NK-92 treated with Interleukin-12 subunit alpha and Interleukin-12 subunit beta, amount 100 ng/mL, for 24 hours (cell line): ENCODE results near the gene SV2C.

Experiments
- DNase-seq: peaks from one replicate; lab custom pipeline; 2025; lab: John Stamatoyannopoulos, UW

The SV2C gene

GRCh38 chr5:76251656-76252055, 168.5 kb downstream of the SV2C start:
- DNase-seq: no peak

- no peak for DNase-seq
Measured at GRCh38 chr5:76252437-76252836, 169.3 kb downstream of the SV2C start.

DNA sequence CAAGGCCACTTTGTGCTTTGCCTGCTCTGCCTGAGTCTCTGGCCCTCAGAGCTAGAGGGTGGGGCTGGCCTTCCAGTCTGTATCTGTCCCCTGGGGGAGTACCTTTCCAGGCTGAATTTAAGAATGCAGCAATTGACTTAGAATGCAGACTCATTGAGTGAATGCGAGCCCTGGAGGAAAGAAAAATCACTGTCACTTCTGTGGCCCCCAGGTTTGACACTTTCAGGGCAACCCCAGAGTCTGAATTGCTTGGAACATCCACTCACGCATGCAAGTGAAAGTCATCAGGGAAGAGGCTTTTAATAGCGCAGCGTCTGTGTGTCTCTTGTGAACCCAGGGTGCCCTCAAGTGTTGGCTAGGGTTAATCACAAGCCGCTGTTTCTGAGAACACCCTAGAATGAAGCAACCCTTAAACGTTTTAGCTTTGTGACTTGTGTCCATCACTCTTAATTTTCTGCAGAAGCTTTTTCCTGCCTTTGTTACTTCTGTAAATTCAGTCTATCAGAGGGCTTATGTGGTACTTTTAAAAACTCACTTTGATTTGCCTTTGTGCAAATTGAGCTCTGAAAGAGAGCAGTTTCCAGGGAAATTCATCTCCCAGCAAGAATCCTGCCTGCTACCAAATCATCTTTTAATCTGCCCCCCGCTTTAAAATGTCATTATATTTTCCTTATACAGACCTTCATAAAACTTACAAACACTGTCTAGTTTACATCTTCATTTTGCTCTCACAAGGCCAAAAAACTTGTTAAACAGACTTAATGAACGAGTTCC, 173.1 kb downstream of the SV2C start:
- peak; percentile 47 for DNase-seq

DNA sequence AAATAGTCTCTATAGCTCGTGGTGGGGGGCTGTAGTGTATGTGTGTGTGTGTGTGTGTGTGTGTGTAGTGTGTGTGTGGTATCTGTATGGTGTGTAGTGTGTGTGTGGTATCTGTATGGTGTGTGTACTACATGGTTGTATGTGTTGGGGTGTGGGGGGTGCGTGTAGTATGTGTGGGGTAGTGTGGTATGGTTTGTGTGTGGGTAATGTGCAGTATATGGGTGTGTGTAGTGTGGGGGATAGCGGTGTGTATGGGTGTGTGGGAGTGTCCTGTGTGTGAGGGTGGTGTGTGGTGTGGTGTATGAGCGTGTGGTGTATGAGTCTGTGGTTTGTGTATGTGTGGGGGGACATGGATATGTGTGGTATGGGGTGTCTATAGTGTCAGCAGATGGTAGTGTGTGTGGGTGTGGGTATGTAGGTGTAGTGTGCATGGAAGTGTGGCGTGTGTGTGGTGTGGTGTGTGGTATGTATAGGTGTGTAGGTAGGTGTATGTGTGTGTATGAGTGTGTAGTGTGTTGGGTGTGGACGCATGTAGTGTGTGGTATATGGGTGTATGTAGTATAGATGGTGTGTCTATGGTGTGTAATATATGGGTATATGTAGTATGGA, 174.1 kb downstream of the SV2C start:
- DNase-seq: no peak

- DNase-seq: no peak
Measured at GRCh38 chr5:76257897-76258296, 174.7 kb downstream of the SV2C start.

DNA sequence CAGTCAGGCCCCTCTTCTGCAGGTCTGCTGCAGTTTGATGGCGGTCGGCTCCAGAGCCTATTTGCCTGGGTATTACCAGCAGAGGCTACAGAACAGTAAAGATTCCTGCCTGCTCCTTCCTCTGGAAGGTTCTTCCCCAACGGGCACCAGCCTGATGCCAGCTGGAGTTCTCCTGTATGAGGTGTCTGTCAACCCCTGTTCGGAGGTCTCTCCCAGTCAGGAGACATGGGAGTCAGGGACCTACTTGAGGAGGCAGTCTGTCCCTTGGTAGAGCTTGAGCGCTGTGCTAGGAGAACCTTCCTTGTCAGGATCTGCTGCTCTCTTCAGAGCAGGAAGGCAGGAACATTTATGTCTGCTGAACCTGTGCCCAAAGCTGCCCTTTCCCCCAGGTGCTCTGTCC, 181.5 kb downstream of the SV2C start:
- DNase-seq: no peak

DNA sequence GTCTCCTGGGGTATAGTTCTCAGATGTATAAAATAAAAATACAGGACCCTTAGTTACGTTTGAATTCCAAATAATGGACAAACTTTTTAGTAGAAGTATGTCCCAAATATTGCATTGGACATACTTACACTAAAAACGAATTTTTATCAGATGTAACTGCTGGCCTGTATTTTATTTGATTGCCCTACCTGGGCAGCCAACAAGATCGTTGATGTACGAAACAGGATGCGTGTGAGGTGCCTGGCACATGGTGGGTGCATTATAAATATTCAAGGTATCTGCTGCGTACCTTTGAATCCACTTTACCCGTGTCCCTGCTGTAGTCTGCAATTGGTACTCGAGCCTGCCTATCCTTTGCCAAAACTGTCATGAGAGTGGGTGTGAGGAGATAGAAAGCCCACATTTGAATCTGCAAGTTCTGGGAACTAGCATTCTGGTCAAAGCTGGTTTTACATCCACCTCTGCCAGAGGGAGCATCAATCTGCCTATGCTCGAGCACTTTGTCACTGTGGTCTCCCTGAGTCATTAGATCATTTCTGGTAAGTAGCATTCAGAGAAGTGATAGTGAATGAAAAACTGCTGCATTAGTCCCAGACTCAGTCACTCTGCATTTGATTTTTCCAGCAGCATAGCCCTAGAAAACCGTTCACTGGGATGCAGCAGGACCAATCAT, 186.2 kb downstream of the SV2C start:
- peak; percentile 25 for DNase-seq

GRCh38 chr5:76269932-76270610, 186.9 kb downstream of the SV2C start:
- DNase-seq: no peak

GRCh38 chr5:76271836-76272235, 188.7 kb downstream of the SV2C start:
- DNase-seq: no peak

DNA sequence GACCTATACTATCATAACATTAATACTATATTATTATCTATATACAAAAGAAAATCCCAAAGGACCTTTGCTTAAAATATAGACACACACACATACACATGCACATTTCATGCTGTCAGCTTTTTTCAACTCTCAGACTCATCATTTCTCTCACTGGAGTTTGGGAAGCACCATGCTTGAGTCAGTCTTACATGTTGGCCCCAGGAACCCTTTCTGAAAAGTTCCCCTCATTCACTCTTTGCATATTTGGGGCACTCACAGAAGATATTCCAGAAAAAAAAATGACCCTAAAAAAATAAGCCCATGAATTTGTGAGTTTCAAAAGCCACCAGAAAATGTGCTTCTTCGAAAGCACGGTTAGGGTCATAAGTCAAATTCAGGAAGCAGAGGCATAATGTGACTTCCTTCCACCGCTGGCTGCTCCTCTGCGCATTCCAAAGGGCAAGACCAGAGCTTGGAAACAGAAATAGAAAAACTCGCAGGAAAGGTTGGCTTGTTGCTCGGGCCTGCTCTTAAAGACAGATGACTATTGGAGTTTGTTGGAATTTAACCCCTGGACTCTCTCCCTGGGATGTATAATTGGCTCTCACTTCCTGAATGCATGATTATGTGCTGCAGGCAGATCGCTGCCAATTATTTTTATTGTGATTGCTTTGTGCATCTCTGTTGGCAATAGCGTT, 190.2 kb downstream of the SV2C start:
- DNase-seq: no peak

- no peak for DNase-seq
Measured at GRCh38 chr5:76274571-76274970, 191.4 kb downstream of the SV2C start.

- DNase-seq: no peak
Measured at GRCh38 chr5:76277736-76278135, 194.6 kb downstream of the SV2C start.

DNA sequence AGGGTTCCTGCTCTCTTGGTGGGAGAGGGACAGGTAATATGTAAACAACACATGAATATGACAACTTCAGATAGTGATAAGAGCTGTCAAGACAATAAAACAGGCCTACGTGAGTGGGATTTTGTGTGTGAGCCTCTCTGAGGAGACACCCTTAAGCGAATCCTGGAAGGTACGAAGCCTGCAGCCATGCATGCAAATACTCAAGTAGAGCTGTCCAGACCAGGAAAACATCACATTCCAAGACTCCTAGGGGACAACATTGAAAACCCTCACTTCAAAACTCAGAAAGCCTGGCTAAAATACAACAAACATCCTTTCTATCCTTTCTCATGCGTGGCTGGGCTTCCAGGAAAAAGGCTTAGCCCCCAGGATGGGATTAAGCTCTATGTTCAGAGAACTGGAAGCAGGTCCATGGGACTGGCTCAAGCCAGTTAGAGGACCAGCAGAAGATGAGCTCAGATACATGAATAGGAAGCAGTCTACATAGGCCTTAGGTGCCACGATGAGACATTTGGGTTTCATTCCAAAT, 195.1 kb downstream of the SV2C start:
- no peak for DNase-seq

GRCh38 chr5:76280494-76280893, 197.3 kb downstream of the SV2C start:
- no peak for DNase-seq

DNA sequence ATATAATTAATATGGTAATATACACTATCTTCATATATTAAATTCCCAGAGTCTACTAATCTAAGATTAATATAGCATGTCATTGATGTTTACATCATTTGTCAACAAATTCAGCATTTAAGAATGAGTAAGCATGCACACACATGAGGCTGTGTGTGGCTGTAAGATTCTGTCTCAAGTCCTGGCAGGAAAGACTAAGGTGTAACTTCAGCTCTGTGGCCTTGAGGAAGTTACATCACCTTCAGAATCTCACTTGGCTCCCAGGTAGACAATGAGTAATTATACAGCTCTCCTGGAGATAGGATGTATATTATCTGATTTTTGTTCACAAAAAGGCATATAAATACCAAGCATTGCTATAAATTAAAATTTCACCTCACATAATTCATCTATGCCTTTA, 200.5 kb downstream of the SV2C start:
- peak; percentile 16 for DNase-seq

GRCh38 chr5:76289692-76290091, 206.5 kb downstream of the SV2C start:
- no peak for DNase-seq

- no peak for DNase-seq
Measured at GRCh38 chr5:76290321-76290757, 207.2 kb downstream of the SV2C start.

DNA sequence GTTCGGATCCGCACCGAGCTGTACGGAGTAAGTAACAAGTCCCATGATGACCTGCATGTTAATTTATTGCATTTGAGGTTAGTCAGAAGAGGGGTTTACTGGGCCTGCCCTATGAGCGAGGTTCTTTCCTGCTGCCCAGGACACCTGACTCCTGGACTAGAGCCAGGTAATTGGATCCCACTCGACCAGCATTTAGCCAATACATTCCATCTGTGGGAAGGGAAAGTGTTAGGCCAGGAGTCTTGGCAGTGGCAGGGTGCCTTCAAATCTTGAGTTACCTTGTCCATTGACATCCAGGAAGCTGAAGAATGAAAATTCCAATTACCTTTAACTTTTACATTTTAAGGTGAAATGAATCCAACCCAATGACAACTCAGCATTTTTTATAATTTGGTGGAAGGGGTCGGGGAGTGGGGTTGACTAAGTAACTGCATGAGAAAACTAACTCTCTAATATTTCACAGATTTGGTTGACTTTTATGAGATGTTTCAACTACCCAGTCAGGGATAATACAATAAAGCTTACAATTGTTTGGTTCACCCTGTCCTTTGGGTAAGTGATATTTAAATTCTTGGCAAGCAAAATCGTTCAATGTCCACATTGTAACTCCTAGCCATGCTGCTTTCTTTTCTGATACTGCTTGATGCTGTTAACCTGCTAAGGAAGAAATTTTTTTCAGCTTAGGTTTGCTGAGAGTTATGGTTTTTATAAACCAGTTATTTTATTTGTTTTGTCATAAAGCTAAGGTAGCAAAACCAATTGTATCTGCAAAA, 208.3 kb downstream of the SV2C start:
- no peak for DNase-seq

GRCh38 chr5:76292620-76293322, 209.6 kb downstream of the SV2C start:
- no peak for DNase-seq

DNA sequence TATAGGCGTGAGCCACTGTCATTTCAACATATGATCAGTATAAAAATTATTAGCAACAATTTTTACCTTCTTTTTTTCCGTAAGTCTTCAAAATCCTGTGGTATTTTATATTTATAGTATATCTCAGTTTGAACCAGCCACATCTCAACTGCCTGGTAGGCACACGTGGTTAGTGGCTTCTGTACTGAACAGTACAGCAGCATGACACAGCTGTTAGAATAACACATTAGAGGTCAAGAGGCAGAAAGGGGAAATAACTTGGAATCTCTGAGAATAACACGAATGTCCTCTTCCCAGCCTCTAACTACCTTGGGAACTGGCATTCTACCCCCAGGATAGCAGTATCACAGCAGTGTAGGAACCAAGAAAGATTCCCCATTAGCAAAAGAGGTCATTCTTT, 211.4 kb downstream of the SV2C start:
- DNase-seq: no peak
